HFFc6 (cell line): Measurements from ENCODE around the gene SPAG4. TPM values are rescaled to one million over a fixed set of nuclear protein-coding genes. Genes with fewer than 3 reads are reported as not detected.

Experiments used
- DNase-seq: peaks from one replicate; pipeline ENCODE4 v3.0.0-alpha.2; 2018
- H3K27ac Mint-ChIP-seq: 2 replicates; pipeline ENCODE4 v1.8.0; 2020; ENCODE audit warnings: mild to moderate bottlenecking, mixed read lengths
- H3K27me3 Mint-ChIP-seq: 2 replicates; pipeline ENCODE4 v1.8.0; 2021; ENCODE audit warnings: mild to moderate bottlenecking, moderate library complexity, mixed read lengths; ENCODE audit not compliant: insufficient read depth
- H3K36me3 Mint-ChIP-seq: 2 replicates; pipeline ENCODE4 v1.8.0; 2021; ENCODE audit warnings: low read depth, mixed read lengths
- H3K4me1 Mint-ChIP-seq: 2 replicates; pipeline ENCODE4 v1.8.0; 2020; ENCODE audit warnings: low read depth, mixed read lengths
- H3K4me3 Mint-ChIP-seq: 2 replicates; pipeline ENCODE4 v1.8.0; 2020; ENCODE audit warnings: mild to moderate bottlenecking, moderate library complexity, mixed read lengths
- H3K9me3 Mint-ChIP-seq: 2 replicates; pipeline ENCODE4 v1.8.0; 2020; ENCODE audit warnings: mild to moderate bottlenecking, mixed read lengths
- CTCF ChIP-seq: fragments of 200-600 bp; sonication (generic); IDR thresholded peaks from 2 replicates; pipeline ENCODE4 v1.5.0; 2021; ENCODE audit warnings: antibody characterized with exemption, mild to moderate bottlenecking
- total RNA-seq, 6 experiments: library from RNA; stranded (reverse); fragmentation: NEBNext Ultra II Directional; extraction: Animal tissue kit (Norgen Biotek cat#: 25700); gene quantifications; 2 replicates in 1 of 6; 3 replicates in 5 of 6; pipeline ENCODE4 v1.2.3, GENCODE V29; 2021

Gene SPAG4
- total RNA-seq, 6 experiments from 2014 or later: 2.2 to 3.6 (median 2.8) TPM

DNA sequence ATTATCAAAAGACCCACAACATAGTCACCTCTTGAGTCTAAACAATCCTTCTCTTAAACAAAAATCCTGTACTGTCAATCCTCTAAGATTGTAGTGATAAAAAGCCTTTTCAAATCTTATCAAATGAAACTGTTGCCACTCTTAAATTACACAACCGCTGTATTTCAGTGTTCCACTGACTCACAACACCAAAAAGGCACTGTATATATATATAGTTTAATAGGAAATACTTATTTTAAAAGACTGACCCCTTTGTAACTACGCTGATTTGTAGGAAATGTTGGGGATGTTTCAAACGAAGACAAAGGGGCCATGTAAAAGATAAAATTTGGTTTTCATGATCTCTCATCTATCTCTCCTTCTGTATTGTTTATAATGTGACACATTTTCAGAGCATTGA, 35.0 kb downstream of the SPAG4 start:
- H3K27me3 Mint-ChIP-seq: no peaks in the 10 kb centered on the region
- DNase-seq: no peak
- no peak for TF ChIP-seq CTCF
- no peak overlapping the region for H3K4me3 Mint-ChIP-seq
- peaks cover 8% of the 10 kb centered on the region for H3K36me3 Mint-ChIP-seq
- H3K27ac Mint-ChIP-seq: peak overlapping the region; percentile 4; the same call in 1 of the 2 replicates
- H3K4me1 Mint-ChIP-seq: peaks cover 26% of the 10 kb centered on the region
- no peaks in the 10 kb centered on the region for H3K9me3 Mint-ChIP-seq

- H3K4me1 Mint-ChIP-seq: peaks cover 26% of the 10 kb centered on the region
Measured at GRCh38 chr20:35651958-35652357, 36.3 kb downstream of the SPAG4 start.

DNA sequence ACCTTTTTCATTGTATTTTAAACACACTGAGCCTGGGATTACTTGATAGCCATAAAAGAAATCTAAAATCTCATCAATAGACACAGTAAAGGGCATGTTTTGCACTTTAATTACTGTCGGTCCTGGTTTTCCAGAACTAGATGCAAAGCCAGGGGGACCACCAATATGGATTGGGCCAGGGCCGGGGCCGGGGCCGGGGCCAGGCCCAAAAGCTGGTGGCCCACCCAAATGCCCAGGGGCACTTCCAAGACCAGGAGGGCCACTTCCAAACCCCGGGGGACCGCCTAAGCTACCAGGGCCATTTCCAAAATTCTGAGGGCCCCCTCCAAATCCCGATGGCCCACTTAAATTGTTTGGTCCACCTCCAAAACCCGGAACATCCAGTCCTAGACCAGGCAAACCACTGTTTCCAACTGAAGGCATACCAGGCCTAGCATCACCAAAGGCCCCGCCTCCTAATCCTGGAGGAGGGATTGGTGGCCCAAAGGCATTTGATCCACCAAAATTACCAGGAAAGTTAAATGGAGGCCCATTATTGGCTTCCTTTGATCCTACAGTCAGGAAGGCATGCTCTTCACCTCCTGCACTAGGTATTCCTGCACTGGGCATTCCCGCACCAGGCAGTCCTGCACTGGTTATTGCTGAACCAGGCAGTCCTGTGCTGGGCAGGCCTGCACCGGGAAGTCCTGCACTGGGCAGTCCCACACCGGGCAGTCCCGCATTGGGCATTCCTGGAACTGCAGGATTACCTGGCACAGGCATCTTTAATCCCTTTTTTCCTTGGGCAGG, 37.2 kb downstream of the SPAG4 start:
- H3K4me3 Mint-ChIP-seq: no peak overlapping the region
- no peaks in the 10 kb centered on the region for H3K27me3 Mint-ChIP-seq
- no peaks in the 10 kb centered on the region for H3K9me3 Mint-ChIP-seq
- H3K27ac Mint-ChIP-seq: no peak overlapping the region
- TF ChIP-seq CTCF: no peak
- DNase-seq: no peak
- peaks cover 8% of the 10 kb centered on the region; the same call in 1 of the 2 replicates for H3K36me3 Mint-ChIP-seq
- peaks cover 26% of the 10 kb centered on the region for H3K4me1 Mint-ChIP-seq

More at GRCh38 chr20:35651958-35652357, 36.3 kb downstream of the SPAG4 start:
- TF ChIP-seq CTCF: no peak
- no peak for DNase-seq
- H3K27ac Mint-ChIP-seq: no peak overlapping the region
- peaks cover 8% of the 10 kb centered on the region for H3K36me3 Mint-ChIP-seq
- no peak overlapping the region for H3K4me3 Mint-ChIP-seq
- no peaks in the 10 kb centered on the region for H3K27me3 Mint-ChIP-seq
- no peaks in the 10 kb centered on the region for H3K9me3 Mint-ChIP-seq

GRCh38 chr20:35653430-35653734, 37.8 kb downstream of the SPAG4 start:
- Mint-ChIP-seq H3K27ac (no peak overlapping the region), H3K4me1 (peaks cover 26% of the 10 kb centered on the region), H3K36me3 (peaks cover 8% of the 10 kb centered on the region; the same call in 1 of the 2 replicates), H3K4me3 (no peak overlapping the region), H3K27me3 (no peaks in the 10 kb centered on the region), H3K9me3 (no peaks in the 10 kb centered on the region)
- no peak for TF ChIP-seq CTCF
- no peak for DNase-seq

DNA sequence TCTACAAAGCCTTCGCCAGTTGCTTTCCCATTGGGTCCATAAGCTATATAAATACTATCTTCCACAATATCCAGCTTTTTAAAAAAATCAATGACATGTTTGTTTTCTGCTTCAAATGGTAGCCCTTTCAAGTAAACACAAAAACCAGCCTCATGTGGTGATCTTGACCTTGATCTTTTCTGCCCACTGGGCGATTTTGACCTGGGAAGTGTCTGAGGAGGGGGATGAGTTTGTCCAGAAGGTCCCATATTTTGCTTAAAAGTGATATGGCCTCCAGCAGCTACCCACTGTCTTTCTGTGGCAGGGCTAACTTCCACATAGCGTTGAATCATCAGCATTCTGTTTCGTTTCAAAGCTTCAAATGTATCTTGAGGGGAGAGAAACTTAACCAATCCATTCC, 38.3 kb downstream of the SPAG4 start:
- Mint-ChIP-seq H3K36me3 (peaks cover 8% of the 10 kb centered on the region; the same call in 1 of the 2 replicates), H3K4me3 (no peak overlapping the region), H3K9me3 (no peaks in the 10 kb centered on the region), H3K27me3 (no peaks in the 10 kb centered on the region), H3K4me1 (peaks cover 29% of the 10 kb centered on the region), H3K27ac (no peak overlapping the region)
- no peak for TF ChIP-seq CTCF
- no peak for DNase-seq
